HG03558 (cell line): ENCODE data around the gene MYMX.
"Not testable (repeated sequence)": the region's sequence is repeated elsewhere in the genome, so short reads cannot be mapped to it uniquely, and the experiment has no call there.

Experiments used
- ATAC-seq: cut with Tn5 transposase; IDR thresholded peaks from one replicate; pipeline ENCODE4 v1.9.1; 2021; ENCODE audit warnings: moderate number of reproducible peaks; ENCODE audit not compliant: unreplicated experiment; ENCODE audit errors: extremely low read depth

Gene MYMX

GRCh38 chr6:44216677-44217331 is at the start of gene MYMX:
Gene MYMX (plus strand): TSS chr6:44216926. CDS start chr6:44217472, 546 bp downstream.
- ATAC-seq, result no peak

- ATAC-seq, result no peak
Measured at GRCh38 chr6:44167567-44167966, 49.2 kb upstream of the MYMX start.

- ATAC-seq, result no peak
Measured at GRCh38 chr6:44169154-44169553, 47.6 kb upstream of the MYMX start.

GRCh38 chr6:44169886-44170570 is 46.7 kb upstream of the MYMX start:
- no peak for ATAC-seq

GRCh38 chr6:44171899-44172546 is 44.7 kb upstream of the MYMX start:
- ATAC-seq, result no peak

DNA sequence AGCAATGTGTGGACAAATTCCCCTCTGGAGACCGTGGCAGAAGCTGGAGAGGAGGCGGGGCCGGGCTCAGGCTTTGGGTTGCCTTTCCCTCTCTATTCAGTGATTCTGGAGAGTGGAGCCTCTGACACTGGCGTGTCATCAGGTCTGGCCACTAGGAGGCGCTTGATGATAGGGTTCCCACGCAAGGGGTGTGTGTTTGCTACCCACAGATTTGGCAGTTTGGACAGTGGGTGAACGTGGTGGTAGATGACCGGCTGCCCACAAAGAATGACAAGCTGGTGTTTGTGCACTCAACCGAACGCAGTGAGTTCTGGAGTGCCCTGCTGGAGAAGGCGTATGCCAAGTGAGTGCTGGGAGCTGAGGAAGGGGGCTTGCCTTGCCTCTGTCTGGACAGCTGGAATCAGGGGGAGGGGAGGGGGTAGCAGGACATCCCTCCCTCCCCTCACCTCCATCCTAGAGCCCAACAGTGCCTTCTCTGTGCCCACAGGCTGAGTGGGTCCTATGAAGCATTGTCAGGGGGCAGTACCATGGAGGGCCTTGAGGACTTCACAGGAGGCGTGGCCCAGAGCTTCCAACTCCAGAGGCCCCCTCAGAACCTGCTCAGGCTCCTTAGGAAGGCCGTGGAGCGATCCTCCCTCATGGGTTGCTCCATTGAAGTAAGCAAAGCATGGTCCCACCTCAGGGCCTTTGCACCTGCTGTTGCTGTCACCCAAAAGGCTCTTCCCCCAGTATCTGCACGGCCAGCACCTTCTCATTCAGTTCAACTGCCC is 43.8 kb upstream of the MYMX start:
- ATAC-seq, result no peak

- ATAC-seq, result no peak
Measured at GRCh38 chr6:44176130-44176761, 40.5 kb upstream of the MYMX start.

DNA sequence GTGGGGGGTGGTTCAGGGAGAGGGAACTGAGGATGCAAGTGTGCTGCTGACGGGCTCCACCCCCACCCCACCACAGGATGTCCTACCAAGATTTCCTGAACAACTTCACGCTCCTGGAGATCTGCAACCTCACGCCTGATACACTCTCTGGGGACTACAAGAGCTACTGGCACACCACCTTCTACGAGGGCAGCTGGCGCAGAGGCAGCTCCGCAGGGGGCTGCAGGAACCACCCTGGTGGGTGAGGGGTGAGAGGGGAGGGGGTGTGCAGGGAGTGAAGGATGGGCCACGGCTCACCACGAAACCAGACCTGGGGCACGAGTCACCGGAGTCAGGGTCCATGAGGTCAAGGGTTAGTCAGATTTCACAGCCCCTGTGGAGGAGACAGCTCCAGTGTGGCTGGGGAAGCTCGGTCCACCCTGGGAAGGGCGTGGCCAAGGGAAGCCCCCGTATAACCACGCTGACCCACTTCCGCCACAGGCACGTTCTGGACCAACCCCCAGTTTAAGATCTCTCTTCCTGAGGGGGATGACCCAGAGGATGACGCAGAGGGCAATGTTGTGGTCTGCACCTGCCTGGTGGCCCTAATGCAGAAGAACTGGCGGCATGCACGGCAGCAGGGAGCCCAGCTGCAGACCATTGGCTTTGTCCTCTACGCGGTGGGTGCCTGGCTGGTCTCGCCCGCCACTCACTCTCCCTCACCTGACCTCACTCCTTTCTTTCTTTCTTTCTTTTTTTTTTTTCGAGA is 39.8 kb upstream of the MYMX start:
- no peak for ATAC-seq

DNA sequence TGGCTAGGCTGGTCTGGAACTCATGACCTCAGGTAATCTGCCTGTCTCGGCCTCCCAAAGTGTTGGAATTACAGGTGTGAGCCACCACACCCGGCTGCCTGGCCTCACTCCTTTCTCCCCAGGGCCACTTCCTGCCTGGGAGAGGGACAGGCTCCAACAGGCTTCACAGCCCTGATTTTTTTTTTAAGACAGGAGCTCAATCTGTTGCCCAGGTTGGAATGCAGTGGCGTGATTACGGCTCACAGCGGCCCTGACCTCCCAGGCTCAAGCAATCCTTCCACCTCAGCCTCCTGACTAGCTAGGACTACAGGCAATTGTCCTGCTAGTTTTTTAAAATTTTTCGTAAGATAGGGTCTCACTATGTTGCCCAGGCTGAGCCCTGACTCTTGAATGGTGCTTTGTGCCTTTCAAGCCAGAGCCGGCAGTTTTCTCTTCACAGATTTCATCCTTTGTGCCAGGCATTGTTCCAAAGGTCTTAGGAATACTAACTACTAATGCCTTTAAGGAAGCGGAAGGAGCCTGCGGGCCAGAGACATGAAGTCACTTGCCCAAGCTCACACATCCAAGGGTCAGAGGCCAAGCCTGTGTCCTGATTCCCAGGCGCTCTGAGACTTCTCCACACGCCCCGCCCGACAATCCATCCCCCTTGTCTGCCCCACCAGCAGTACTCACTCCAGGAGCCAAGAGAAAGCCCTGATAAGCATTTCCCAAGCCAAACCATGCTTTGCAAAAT is 38.9 kb upstream of the MYMX start:
- no peak for ATAC-seq

GRCh38 chr6:44178424-44179071 is 38.2 kb upstream of the MYMX start:
- no peak for ATAC-seq

DNA sequence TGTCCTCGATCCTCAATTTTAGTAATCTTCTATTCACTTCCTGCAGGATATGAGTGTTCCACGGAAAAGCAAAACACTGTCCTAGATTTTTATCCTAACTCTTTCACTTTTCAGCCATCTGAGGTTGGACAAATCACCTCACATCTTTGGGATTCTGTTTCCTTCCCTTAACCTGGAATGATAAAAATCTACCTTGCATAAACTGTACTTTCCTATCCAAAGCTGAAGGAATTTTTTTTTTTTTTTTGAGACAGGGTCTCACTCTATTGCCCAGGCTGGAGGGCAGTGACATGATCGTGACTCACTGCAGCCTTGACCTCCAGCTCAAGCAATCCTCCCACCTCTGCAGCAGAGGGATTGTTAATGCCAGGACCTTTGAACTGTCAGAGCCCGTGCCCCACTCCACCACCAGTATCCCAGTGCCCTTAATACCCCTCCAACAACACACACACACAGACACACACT is 37.6 kb upstream of the MYMX start:
- no peak for ATAC-seq

- no peak for ATAC-seq
Measured at GRCh38 chr6:44179648-44180047, 37.1 kb upstream of the MYMX start.

DNA sequence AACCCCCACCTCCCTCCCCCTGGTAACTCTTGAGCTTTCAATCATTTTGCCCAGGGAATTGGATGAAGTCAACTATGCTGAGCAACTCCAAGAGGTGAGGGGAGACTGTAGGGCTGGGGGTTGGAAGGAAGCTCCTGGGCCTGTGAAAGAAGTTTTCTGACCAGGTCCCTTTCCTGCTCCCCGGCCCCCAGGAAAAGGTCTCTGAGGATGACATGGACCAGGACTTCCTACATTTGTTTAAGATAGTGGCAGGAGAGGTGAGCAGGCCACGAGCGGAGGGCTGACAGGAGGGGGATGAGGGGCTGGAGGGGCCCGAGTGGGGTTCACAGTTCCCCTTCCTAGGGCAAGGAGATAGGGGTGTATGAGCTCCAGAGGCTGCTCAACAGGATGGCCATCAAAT is 36.3 kb upstream of the MYMX start:
- no peak for ATAC-seq

GRCh38 chr6:44180886-44181285 is 35.8 kb upstream of the MYMX start:
- no peak for ATAC-seq

- not testable (repeated sequence) for ATAC-seq
Measured at GRCh38 chr6:44181784-44182183, 34.9 kb upstream of the MYMX start.

- ATAC-seq, result no peak
Measured at GRCh38 chr6:44182911-44183390, 33.8 kb upstream of the MYMX start.

- ATAC-seq, result no peak
Measured at GRCh38 chr6:44183783-44184182, 32.9 kb upstream of the MYMX start.

DNA sequence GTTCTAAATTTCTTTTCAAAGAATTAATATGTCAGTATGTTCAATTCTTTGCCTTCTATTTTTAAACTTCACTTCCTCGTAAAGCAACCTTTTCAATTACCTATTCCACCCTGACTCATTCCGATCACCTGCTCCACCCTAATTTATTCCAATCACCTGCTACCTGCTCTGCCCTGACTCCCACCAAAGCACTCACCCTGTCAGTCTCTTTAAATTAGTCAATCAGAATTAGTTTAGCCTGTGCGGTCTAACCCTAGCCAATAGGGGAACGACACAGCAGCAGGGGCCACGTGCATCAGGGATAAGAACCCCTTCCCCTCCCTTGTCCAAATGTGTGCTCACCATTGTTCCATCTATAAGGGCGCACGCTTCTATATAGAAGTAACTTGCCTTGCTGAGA is 31.4 kb upstream of the MYMX start:
- not testable (repeated sequence) for ATAC-seq
